Loucy (cell line): Measurements from ENCODE around the gene ZYX.
"Not testable (repeated sequence)": the region's sequence is repeated elsewhere in the genome, so short reads cannot be mapped to it uniquely, and the experiment has no call there.

Experiments used
- H2AFZ ChIP-seq: fragments of 200-600 bp; sonication (generic); 2 replicates; pipeline ENCODE4 v1.6.0; 2016; ENCODE audit warnings: antibody characterized with exemption, mild to moderate bottlenecking, low read length, moderate library complexity
- H3F3A ChIP-seq: fragments of 200-600 bp; 2 replicates; pipeline ENCODE4 v1.6.0; 2016; ENCODE audit warnings: antibody characterized with exemption, low read depth, mild to moderate bottlenecking
- H3K27me3 ChIP-seq: fragments of 200-600 bp; sonication (generic); 2 replicates; pipeline ENCODE4 v1.6.1; 2014; ENCODE audit warnings: low read length, mild to moderate bottlenecking; ENCODE audit not compliant: insufficient read depth, poor library complexity, severe bottlenecking
- H3K36me3 ChIP-seq: fragments of 200-600 bp; sonication (generic); 2 replicates; pipeline ENCODE4 v1.6.1; 2016; ENCODE audit warnings: low read length; ENCODE audit not compliant: insufficient read depth
- H3K4me1 ChIP-seq: fragments of 200-600 bp; sonication (generic); 2 replicates; pipeline ENCODE4 v1.5.1; 2014; ENCODE audit warnings: low read length, mild to moderate bottlenecking; ENCODE audit not compliant: insufficient read depth, poor library complexity, severe bottlenecking
- H3K4me2 ChIP-seq: fragments of 200-600 bp; sonication (generic); 2 replicates; pipeline ENCODE4 v1.6.0; 2014; ENCODE audit warnings: antibody characterized with exemption, low read length, low read depth, mild to moderate bottlenecking; ENCODE audit not compliant: poor library complexity, severe bottlenecking
- H3K4me3 ChIP-seq: fragments of 200-600 bp; sonication (generic); 2 replicates; pipeline ENCODE4 v1.5.1; 2014; ENCODE audit warnings: low read length, mild to moderate bottlenecking, mixed read lengths; ENCODE audit not compliant: poor library complexity, severe bottlenecking
- H3K79me2 ChIP-seq: fragments of 200-600 bp; sonication (generic); 2 replicates; pipeline ENCODE4 v1.6.1; 2014; ENCODE audit warnings: low read length; ENCODE audit not compliant: insufficient read depth
- H3K9ac ChIP-seq: fragments of 200-600 bp; sonication (generic); 2 replicates; pipeline ENCODE4 v1.6.0; 2014; ENCODE audit warnings: mild to moderate bottlenecking, low read depth, low read length, moderate library complexity; ENCODE audit not compliant: poor library complexity, severe bottlenecking
- H3K9me2 ChIP-seq: fragments of 200-600 bp; sonication (generic); replicated peaks from 2 replicates; pipeline ENCODE4 v1.6.1; 2016; ENCODE audit warnings: low read depth, low read length, mixed read lengths
- H3K9me3 ChIP-seq: fragments of 200-600 bp; sonication (generic); 2 replicates; pipeline ENCODE4 v1.6.1; 2014; ENCODE audit warnings: mild to moderate bottlenecking, antibody characterized with exemption, low read length, low read depth; ENCODE audit not compliant: insufficient read depth
- H4K20me1 ChIP-seq: fragments of 200-600 bp; sonication (generic); 2 replicates; pipeline ENCODE4 v1.6.0; 2014; ENCODE audit warnings: antibody characterized with exemption, low read length, mild to moderate bottlenecking; ENCODE audit not compliant: insufficient read depth, poor library complexity, severe bottlenecking
- CTCF ChIP-seq: fragments of 200-600 bp; sonication (generic); conservative IDR thresholded peaks from 2 replicates; pipeline ENCODE4 v1.5.1; 2014; ENCODE audit warnings: mild to moderate bottlenecking, antibody characterized with exemption, low read length
- EZH2phosphoT487 ChIP-seq: fragments of 200-600 bp; IDR thresholded peaks from 2 replicates; pipeline ENCODE4 v1.6.1; 2018; ENCODE audit warnings: antibody characterized with exemption, mild to moderate bottlenecking, moderate library complexity, borderline replicate concordance

ZYX gene

GRCh38 chr7:143413123-143413522 lies 32.0 kb downstream of the ZYX start:
- H3K4me1 ChIP-seq: peaks cover 29% of the 10 kb centered on the region
- no peak overlapping the region for H3K4me2 ChIP-seq
- H3K9me3 ChIP-seq: no peaks in the 10 kb centered on the region

GRCh38 chr7:143415209-143415608 lies 34.1 kb downstream of the ZYX start:
- H3K27me3 ChIP-seq, H2AFZ ChIP-seq, H3K36me3 ChIP-seq, H3K4me3 ChIP-seq, H3K9me3 ChIP-seq, H3K9me2 ChIP-seq, H3K4me2 ChIP-seq, H4K20me1 ChIP-seq, H3K9ac ChIP-seq, H3K79me2 ChIP-seq, H3F3A ChIP-seq: not testable (repeated sequence)
- peaks cover 16% of the 10 kb centered on the region for H3K4me1 ChIP-seq

More at GRCh38 chr7:143413123-143413522, 32.0 kb downstream of the ZYX start:
- no peaks in the 10 kb centered on the region for H4K20me1 ChIP-seq
- H2AFZ ChIP-seq: no peak overlapping the region
- no peaks in the 10 kb centered on the region for H3K9me2 ChIP-seq
- TF ChIP-seq CTCF (no peak), EZH2phosphoT487 (no peak)
- no peak overlapping the region for H3K9ac ChIP-seq
- no peaks in the 10 kb centered on the region for H3F3A ChIP-seq
- no peaks in the 10 kb centered on the region for H3K27me3 ChIP-seq
- H3K4me3 ChIP-seq: no peak overlapping the region
- peaks cover 13% of the 10 kb centered on the region for H3K79me2 ChIP-seq
- H3K36me3 ChIP-seq: no peaks in the 10 kb centered on the region

- Histone ChIP-seq H3K36me3 (no peaks in the 10 kb centered on the region), H3K4me3 (no peak overlapping the region), H3K27me3 (no peaks in the 10 kb centered on the region), H3F3A (no peaks in the 10 kb centered on the region), H2AFZ (no peak overlapping the region), H3K9me3 (no peaks in the 10 kb centered on the region), H4K20me1 (no peaks in the 10 kb centered on the region), H3K9ac (no peak overlapping the region), H3K79me2 (no peaks in the 10 kb centered on the region), H3K4me2 (no peak overlapping the region), H3K4me1 (peaks cover 11% of the 10 kb centered on the region), H3K9me2 (no peaks in the 10 kb centered on the region)
- TF ChIP-seq EZH2phosphoT487 (no peak), CTCF (no peak)
Observed at GRCh38 chr7:143415742-143416397, 34.7 kb downstream of the ZYX start.

GRCh38 chr7:143416565-143417149 lies 35.5 kb downstream of the ZYX start:
- no peaks in the 10 kb centered on the region for H3K9me3 ChIP-seq
- no peaks in the 10 kb centered on the region for H3K79me2 ChIP-seq
- no peak overlapping the region for H3K4me2 ChIP-seq
- H3K4me1 ChIP-seq: peaks cover 7% of the 10 kb centered on the region
- no peak overlapping the region for H2AFZ ChIP-seq
- no peaks in the 10 kb centered on the region for H3K9me2 ChIP-seq
- H3K27me3 ChIP-seq: no peaks in the 10 kb centered on the region
- no peaks in the 10 kb centered on the region for H3F3A ChIP-seq
- peak; percentile 92 for TF ChIP-seq CTCF
- TF ChIP-seq EZH2phosphoT487: no peak
- no peaks in the 10 kb centered on the region for H4K20me1 ChIP-seq
- no peak overlapping the region for H3K9ac ChIP-seq
- no peak overlapping the region for H3K4me3 ChIP-seq
- no peaks in the 10 kb centered on the region for H3K36me3 ChIP-seq
